Neural progenitor cell (in vitro differentiated cells): ENCODE measurements around the gene NT5DC2.

Experiments
- CTCF ChIP-seq: fragments of 200-600 bp; sonication (generic); IDR thresholded peaks from 2 replicates; pipeline ENCODE4 v1.5.1; 2017; ENCODE audit warnings: antibody characterized with exemption, mild to moderate bottlenecking
- EZH2 ChIP-seq: fragments of 200-600 bp; sonication (generic); IDR thresholded peaks from 2 replicates; pipeline ENCODE4 v1.6.1; 2017; ENCODE audit warnings: antibody characterized with exemption, mild to moderate bottlenecking, moderate library complexity
- EZH2phosphoT487 ChIP-seq: fragments of 200-600 bp; sonication (generic); IDR thresholded peaks from 2 replicates; pipeline ENCODE4 v1.6.1; 2017; ENCODE audit warnings: antibody characterized with exemption

DNA sequence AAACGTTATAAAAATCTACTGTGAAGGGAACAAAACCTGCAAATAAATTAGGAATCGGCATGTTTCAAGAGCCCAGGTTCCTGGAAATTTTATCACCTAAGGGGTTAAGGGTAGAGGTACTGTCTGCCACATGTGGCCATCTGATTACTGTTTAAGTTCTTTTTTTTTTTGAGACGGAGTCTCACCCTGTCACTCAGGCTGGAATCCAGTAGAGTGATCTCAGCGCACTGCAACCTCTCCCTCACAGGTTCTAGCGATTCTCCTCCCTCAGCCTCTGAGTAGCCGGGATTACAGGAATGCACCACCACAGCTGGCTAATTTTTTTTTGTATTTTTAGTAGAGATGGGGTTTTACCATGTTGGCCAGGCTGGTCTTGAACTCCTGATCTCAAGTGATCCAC is 38.6 kb upstream of the NT5DC2 start:
- TF ChIP-seq EZH2 (no peak), CTCF (no peak), EZH2phosphoT487 (no peak)
